GM12864 (cell line): ENCODE measurements around the gene RAI1.

Experiments used
- DNase-seq: peaks from one replicate; pipeline ENCODE4 v3.0.0-alpha.2; 2011; ENCODE audit warnings: low read depth
- H3K4me3 ChIP-seq: 2 replicates; pipeline ENCODE4 v1.5.1; 2011; ENCODE audit warnings: mild to moderate bottlenecking, low read depth, low read length, control low read depth
- CTCF ChIP-seq: IDR thresholded peaks from 2 replicates; pipeline ENCODE4 v1.5.1; 2011; ENCODE audit warnings: low read depth, mild to moderate bottlenecking, moderate library complexity, low read length, control low read depth, inconsistent platforms; ENCODE audit errors: missing control alignments

RAI1 gene

DNA sequence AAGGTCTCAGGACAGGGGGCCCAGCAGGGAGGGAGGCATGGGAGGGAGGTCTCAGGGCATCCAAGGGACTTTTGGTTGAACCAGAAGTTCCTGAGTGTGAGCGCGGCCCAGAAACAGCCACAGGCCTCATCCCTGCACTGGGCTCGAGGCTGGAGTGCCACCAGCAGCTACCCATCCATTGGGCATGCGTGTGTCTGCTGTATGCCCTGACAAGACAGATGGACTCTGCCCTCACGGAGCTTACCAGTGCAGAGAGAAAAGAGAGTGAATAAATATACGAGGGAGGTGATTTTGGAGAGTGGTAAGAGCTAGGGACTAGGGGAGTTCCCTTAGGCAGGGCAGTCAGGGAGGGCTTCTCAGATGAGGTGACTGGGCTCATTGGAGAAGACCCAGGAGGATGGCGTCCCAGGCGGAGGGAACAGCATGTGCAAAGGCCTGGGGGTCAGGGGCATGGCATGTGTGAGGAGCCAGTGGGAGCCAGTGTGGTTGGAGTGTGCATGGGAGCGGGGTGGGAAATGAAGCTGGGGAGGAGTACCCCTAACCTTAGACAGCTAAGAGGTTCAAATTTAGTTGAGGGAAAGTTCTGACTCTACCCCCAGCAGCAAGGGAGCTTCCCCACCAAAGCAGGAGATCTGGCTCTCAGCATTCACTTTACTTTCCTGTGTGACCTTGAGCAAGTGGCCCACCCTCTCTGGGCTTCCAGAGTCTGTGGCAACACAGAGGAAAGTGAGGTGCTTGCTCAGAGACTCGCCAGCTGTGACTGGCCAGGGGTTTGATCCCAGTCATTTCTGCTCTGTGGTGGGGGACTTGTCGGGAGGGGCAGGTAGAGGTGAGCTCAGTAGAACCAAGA is 80.9 kb downstream of the RAI1 start:
- no peak for DNase-seq
- no peak for TF ChIP-seq CTCF
- no peak overlapping the region for H3K4me3 ChIP-seq

- DNase-seq = no peak
- no peak for TF ChIP-seq CTCF
- H3K4me3 ChIP-seq = no peak overlapping the region
Observed at GRCh38 chr17:17762744-17763105, 81.5 kb downstream of the RAI1 start.

GRCh38 chr17:17763136-17763535 is 81.9 kb downstream of the RAI1 start:
- TF ChIP-seq CTCF = no peak
- no peak for DNase-seq
- no peak overlapping the region for H3K4me3 ChIP-seq

DNA sequence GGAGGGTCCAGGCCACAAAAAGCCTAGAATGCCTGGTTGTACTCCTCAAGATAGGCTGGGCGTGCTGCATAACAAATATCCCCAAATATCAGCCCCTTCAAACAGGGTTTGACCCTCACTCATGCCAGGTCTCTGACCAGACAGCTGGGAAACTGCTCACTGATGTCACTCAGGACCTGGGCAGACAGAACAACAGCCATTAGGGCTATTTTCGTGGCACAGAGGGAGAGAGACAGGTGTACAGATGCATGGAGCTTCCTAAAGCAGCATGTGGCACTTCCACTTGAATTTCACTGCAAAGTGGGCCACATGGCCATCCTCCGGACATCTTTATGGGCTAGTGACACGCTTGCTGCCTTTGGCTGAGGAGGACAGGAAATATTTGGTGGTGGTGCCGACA is 82.5 kb downstream of the RAI1 start:
- H3K4me3 ChIP-seq = no peak overlapping the region
- no peak for DNase-seq
- no peak for TF ChIP-seq CTCF

DNA sequence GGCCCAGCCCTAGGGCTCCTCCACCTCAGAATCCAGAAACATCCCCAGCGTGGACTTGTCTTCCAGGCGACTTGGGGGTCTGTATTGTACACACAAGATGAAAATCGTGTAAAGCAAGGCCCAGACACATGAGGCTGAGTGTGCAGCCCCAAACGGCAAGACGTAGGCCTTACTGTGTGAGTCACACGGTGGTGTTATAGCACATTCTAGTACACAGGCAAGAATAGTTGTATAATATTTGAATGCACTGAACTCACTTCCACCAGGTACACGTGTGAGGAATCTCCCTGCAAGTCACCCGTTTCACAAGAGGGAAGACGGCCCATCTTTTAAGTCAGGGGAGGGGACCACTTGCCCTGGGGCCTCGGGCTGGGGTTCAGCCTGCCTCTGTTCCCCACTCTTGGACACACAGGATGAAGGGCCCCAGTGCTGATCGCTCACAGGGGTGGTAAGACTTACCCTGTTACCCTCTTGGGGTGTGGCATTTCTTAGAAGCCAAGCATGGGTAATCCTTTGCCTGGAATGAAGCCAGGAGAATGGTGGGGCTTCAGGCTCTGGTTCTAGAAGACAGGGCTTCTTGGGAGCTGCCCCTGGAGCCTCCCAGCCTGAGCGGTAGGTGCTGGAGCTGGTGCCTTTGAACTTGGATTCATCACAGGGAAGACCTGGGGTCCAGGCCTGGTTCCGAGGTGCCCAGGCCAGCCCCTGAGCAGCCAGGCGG is 84.3 kb downstream of the RAI1 start:
- no peak overlapping the region for H3K4me3 ChIP-seq
- no peak for DNase-seq
- TF ChIP-seq CTCF = no peak

- TF ChIP-seq CTCF = no peak
- DNase-seq = peak; percentile 54
- no peak overlapping the region for H3K4me3 ChIP-seq
Observed at GRCh38 chr17:17766077-17766743, 85.0 kb downstream of the RAI1 start.

GRCh38 chr17:17766744-17767120 is 85.5 kb downstream of the RAI1 start:
- no peak for DNase-seq
- H3K4me3 ChIP-seq = no peak overlapping the region
- TF ChIP-seq CTCF = no peak
